GM12801 (cell line): ENCODE measurements around the gene MITF.

Source experiments
- CTCF ChIP-seq: IDR thresholded peaks from one replicate; pipeline ENCODE4 v1.5.1; 2011; ENCODE audit warnings: control low read depth; ENCODE audit not compliant: insufficient read length; ENCODE audit errors: extremely low read depth

The MITF gene

GRCh38 chr3:69927571-69927970, 188.3 kb downstream of the MITF start:
- TF ChIP-seq CTCF = no peak

- TF ChIP-seq CTCF = no peak
These were observed 189.8 kb downstream of the MITF start for GRCh38 chr3:69929019-69929418.

- TF ChIP-seq CTCF = no peak
These were observed 191.3 kb downstream of the MITF start for GRCh38 chr3:69930564-69930963.

- no peak for TF ChIP-seq CTCF
These were observed 192.8 kb downstream of the MITF start for GRCh38 chr3:69932087-69932486.

- TF ChIP-seq CTCF = no peak
These were observed 193.2 kb downstream of the MITF start for GRCh38 chr3:69932501-69932900.

GRCh38 chr3:69934398-69934797, 195.1 kb downstream of the MITF start:
- no peak for TF ChIP-seq CTCF

GRCh38 chr3:69936266-69936665, 197.0 kb downstream of the MITF start:
- TF ChIP-seq CTCF = no peak

GRCh38 chr3:69938061-69938460, 198.8 kb downstream of the MITF start:
- no peak for TF ChIP-seq CTCF
